ENCODE data around the gene SHMT2.

SHMT2 gene

DNA sequence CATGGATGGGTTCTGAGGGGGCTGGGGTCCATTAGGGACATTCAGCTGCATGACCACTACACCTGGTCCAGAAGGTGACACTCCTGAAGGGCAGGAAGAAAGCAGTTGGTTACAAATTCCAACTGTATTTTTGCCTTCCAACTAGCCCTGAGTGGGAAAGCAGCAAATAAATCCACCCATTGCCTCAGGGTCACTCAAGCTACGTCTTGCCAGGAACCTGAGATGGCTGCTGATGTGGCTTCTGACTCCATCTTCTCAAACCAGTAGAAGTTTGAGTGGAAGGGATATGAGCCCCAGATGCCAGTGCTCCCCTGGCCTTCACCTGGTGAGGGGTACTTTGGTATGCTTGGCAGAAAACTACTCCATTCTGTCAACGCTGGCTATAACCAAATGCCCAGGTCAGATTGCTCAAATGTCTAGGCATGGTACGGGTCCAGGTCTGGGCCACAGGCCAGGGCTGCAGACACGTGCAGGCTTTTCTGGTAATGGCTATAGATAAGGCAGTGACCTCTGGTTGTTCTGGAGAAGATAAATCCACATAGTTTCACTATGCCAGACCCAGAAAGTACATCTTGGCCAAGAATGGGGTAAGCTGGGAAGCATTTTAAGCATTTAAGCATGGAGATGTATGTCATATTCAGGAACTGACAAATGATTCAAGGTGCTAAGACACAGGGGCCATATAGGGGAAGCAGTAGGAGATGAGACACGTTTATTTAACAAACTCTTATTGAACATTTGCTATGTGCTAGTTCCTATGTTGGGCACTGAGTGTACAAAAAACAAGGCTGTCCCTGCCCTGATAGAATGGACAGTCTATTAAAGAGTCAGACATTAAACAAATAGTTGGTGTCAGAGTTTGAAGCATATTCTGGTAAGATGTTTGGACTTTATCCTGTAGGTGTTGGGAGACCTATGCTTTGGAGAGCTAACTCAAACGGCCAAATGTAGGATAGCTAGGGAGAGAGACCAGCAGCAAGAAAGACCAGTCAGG is 29.8 kb downstream of the SHMT2 start:
- in situ Hi-C loops (cut with MboI; ENCODE audit: low sequenced_read_pairs, unreplicated experiment), result no loop called here
- TF ChIP-seq, protein P1, sequence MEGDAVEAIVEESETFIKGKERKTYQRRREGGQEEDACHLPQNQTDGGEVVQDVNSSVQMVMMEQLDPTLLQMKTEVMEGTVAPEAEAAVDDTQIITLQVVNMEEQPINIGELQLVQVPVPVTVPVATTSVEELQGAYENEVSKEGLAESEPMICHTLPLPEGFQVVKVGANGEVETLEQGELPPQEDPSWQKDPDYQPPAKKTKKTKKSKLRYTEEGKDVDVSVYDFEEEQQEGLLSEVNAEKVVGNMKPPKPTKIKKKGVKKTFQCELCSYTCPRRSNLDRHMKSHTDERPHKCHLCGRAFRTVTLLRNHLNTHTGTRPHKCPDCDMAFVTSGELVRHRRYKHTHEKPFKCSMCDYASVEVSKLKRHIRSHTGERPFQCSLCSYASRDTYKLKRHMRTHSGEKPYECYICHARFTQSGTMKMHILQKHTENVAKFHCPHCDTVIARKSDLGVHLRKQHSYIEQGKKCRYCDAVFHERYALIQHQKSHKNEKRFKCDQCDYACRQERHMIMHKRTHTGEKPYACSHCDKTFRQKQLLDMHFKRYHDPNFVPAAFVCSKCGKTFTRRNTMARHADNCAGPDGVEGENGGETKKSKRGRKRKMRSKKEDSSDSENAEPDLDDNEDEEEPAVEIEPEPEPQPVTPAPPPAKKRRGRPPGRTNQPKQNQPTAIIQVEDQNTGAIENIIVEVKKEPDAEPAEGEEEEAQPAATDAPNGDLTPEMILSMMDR (IDR thresholded peaks at IDR 0.05; ENCODE audit: borderline replicate concordance, control extremely low read depth, extremely low read depth, insufficient read depth, missing control alignments), result no peak
- DNase-seq (ENCODE audit: low spot score), result no peak

DNA sequence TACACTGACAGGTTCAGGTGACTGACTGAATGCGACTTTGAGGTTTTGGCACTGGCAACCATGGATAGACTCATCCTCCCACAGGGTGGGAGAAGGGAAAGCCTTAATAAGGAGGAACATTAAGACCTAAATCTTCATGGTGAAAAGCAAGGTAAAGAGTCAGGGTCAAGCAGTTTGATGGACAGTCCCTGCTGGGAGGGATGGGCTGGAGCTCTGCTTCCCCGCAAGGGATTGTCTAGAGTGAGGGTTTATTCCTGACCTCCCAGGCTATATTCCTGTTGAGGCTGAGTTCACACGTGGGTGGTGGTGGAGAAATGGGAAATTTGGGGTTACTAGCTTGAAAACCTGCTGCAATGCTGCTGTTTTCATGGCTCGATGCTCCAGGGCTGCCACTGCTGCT is 30.9 kb downstream of the SHMT2 start:
- no peak for DNase-seq (ENCODE audit: low spot score)
- TF ChIP-seq, protein P1 (IDR thresholded peaks at IDR 0.05; ENCODE audit: borderline replicate concordance, control extremely low read depth, extremely low read depth, insufficient read depth, missing control alignments), result no peak
- in situ Hi-C loops (cut with MboI; ENCODE audit: low sequenced_read_pairs, unreplicated experiment), result no loop called here

DNA sequence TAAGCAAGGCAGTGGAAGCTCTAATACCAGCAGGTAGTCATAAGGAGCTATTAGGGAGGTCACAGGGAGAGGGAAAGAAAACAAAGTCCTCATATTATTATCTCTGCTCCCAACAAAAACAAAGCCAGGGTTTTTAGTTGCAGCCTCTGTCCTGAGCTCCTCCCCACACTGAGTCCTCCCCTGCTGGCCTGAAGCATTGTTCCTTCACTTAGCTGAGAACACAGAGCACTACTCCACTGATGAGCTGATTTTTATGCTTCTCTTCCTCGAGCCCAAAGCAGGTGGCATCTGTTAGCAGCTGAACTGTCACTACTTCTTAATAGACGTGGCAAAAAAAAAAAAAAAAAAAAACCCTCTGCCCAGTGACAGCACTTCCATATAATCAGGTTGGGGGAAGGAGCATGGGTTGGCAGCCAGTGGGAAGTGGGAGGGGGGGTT is 31.9 kb downstream of the SHMT2 start:
- no peak for DNase-seq (ENCODE audit: low spot score)
- in situ Hi-C loops (cut with MboI; ENCODE audit: low sequenced_read_pairs, unreplicated experiment), result no loop called here

DNA sequence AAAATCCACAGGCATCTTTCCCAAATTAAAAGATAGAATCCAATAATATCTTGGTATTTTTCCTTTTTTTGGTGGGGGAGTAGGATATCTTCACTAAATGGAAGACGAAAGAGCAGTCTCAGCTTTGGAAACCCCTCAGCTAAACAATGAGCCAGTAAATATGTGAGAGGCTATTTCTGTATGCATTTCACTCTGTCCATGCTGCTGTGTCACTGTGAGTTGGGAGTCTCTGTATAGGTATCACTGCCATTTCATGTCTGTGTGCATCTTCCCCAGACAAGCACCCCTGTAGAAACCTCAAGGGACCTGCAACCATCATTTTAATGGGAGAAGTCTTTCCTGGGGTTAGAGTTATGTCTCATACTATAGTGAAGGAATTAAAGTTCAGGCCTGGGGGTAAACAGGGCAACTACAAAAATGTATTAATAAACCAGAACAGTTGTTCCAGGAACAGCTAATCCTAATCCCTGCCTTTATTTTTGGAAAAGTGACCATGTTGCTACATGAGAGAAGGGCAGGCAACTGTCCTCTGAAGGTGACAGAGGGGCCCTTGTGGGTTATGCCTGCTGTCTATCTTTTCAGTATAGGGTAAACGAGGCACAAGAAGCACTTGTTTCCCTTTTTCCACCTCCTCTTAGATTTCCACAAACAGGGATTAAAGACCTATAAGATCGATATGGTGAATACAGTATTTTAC is 32.8 kb downstream of the SHMT2 start:
- DNase-seq (ENCODE audit: low spot score), result no peak
- in situ Hi-C loops (cut with MboI; ENCODE audit: low sequenced_read_pairs, unreplicated experiment), result no loop called here
- TF ChIP-seq, protein P1 (IDR thresholded peaks at IDR 0.05; ENCODE audit: borderline replicate concordance, control extremely low read depth, extremely low read depth, insufficient read depth, missing control alignments), result no peak

More for the DNA sequence above, 31.9 kb downstream of the SHMT2 start:
- TF ChIP-seq, protein P1 (IDR thresholded peaks at IDR 0.05; ENCODE audit: borderline replicate concordance, control extremely low read depth, extremely low read depth, insufficient read depth, missing control alignments), result no peak

DNA sequence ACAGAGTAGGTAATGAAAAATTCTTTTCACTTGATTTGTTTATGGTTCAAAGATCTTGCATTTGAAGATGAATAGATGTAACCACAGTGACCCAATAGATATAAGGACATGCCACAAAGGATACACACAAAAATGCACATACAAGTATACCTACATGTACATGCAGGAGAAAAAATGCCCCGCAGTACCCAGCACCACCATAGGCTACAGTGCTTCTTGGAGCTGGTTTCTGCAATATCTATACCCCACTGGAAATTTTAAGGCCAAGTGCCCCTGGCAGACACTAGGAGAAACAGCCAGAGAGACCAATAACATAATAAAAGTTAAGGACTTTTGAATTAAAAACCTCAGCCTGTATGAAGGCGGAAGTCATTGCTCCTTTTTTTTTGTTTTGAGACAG is 33.6 kb downstream of the SHMT2 start:
- DNase-seq (ENCODE audit: low spot score), result no peak
- in situ Hi-C loops (cut with MboI; ENCODE audit: low sequenced_read_pairs, unreplicated experiment), result no loop called here

DNA sequence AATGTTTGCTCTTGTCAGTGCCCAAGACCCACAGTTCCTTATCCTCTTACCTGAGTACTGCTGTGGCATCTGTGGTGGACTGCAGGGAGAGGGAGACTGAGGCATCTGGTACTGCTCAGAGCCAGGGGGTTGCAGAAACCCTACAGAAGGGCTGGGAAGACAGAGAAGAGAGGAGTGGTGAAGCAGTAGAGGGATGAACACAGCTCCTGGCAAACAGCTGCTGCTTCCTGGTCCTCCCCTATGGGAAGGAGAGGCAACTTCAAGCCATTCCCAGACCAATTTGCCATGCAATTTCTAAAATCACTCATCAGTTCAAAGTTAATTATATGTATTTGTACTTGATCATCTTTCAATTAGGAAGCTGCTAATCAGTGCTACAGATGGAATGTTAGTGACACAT is 37.2 kb downstream of the SHMT2 start:
- TF ChIP-seq, protein P1 (IDR thresholded peaks at IDR 0.05; ENCODE audit: borderline replicate concordance, control extremely low read depth, extremely low read depth, insufficient read depth, missing control alignments), result no peak
- DNase-seq (ENCODE audit: low spot score), result no peak
- in situ Hi-C loops (cut with MboI; ENCODE audit: low sequenced_read_pairs, unreplicated experiment), result no loop called here

More for the DNA sequence above, 33.6 kb downstream of the SHMT2 start:
- TF ChIP-seq, protein P1 (IDR thresholded peaks at IDR 0.05; ENCODE audit: borderline replicate concordance, control extremely low read depth, extremely low read depth, insufficient read depth, missing control alignments), result no peak

All from GM13976 (cell line).